KG1 (cell line): ENCODE results near the gene GPR179.

Experiments
- DNase-seq: peaks from one replicate; lab custom pipeline; 2025; lab: John Stamatoyannopoulos, UW

The GPR179 gene

GRCh38 chr17:38343608-38344419 is at the start of gene GPR179:
Gene GPR179 (minus strand): TSS chr17:38343956. CDS start chr17:38343789, 167 bp downstream.
- DNase-seq, result no peak

DNA sequence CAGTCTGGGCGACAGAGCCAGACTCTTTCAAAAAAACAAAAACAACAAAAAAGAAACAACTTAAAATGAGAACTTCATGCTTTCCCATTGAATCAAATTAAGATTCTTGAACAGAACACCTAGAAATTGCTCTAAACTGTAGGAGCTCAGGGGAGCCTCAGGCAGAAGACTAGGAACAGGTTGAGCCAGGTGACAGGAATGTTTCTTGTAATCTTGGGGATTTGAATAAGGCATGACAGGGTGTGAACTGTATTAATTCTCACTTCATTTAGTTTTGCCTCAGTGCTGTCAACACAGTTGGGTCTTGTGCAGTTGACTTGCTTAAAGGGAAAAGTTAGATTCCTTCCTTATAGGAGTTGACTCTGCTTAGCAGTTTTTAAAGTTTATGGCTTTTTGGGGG is 35.7 kb upstream of the GPR179 start:
- DNase-seq, result no peak

GRCh38 chr17:38369124-38369886 is 25.5 kb upstream of the GPR179 start:
- DNase-seq, result no peak

DNA sequence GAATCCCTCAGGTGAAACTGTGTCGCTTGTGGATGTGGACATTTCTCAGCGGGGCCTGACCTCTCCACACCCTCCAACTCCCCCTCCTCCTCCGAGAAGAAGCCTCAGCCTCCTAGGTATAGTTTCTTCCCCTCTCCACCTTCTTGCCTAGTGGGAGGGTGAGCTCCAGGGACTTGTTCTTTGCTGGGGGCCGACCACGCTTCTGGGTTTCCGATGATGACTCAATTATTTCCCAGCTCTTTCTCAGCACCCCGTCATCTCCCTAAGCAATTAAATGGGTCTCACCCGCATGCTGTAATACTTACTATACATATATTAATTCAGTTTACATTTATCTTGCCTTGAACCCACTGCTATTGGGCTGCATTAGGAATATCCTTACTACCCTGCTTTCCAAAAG is 21.0 kb upstream of the GPR179 start:
- no peak for DNase-seq

GRCh38 chr17:38363016-38363415 is 19.3 kb upstream of the GPR179 start:
- no peak for DNase-seq

GRCh38 chr17:38361694-38362465 is 18.1 kb upstream of the GPR179 start:
- no peak for DNase-seq

- no peak for DNase-seq
These were observed 15.1 kb upstream of the GPR179 start for GRCh38 chr17:38358586-38359513.

- DNase-seq, result no peak
These were observed 13.8 kb upstream of the GPR179 start for GRCh38 chr17:38357486-38358123.

DNA sequence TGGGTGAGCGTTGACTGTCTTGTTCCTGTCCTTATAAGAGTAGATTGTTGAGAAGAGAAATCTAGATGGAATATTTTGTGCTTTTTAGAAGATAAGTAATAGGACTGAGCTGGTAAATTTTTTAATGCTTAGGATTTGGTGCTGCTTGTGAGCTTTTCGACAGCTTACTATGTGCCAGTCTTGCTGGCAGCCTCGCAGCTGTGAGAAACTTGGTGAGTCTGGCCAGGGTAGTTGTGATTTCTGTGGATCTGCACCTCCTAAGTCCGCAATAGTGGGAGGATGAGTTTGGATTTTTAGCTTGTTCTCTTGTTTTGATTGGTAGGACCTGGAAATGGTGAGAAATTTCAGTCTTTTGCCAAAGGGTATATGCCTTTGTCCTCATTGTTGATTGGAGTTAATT is 11.5 kb upstream of the GPR179 start:
- DNase-seq, result no peak

- DNase-seq, result no peak
These were observed 10.7 kb upstream of the GPR179 start for GRCh38 chr17:38354466-38354865.

- no peak for DNase-seq
These were observed 9.9 kb upstream of the GPR179 start for GRCh38 chr17:38353668-38354067.

DNA sequence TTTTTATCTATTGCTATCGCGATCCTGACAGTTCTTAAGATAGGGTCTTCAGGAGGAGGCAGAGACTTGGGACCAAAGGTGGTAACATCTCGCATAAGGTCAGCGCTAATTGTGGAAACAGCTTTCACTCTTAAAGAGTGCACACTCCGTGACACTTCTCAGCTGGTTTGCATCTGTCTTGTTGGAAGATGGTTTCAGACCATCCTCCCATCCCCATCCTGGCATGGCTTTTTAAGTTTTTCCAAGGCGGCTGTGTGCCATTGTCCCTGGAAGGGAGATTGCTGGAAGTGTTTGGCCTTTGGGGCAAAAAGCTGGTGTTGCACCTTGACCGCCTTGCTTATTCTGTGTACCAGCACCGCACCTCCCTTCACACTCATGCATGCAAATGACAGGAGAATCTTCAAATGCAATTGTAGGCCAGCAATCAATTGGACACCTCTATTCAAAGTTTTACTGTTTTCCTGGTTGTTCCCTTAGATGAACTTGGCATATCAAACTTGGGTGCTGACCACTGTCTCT is 9.4 kb upstream of the GPR179 start:
- DNase-seq, result no peak

DNA sequence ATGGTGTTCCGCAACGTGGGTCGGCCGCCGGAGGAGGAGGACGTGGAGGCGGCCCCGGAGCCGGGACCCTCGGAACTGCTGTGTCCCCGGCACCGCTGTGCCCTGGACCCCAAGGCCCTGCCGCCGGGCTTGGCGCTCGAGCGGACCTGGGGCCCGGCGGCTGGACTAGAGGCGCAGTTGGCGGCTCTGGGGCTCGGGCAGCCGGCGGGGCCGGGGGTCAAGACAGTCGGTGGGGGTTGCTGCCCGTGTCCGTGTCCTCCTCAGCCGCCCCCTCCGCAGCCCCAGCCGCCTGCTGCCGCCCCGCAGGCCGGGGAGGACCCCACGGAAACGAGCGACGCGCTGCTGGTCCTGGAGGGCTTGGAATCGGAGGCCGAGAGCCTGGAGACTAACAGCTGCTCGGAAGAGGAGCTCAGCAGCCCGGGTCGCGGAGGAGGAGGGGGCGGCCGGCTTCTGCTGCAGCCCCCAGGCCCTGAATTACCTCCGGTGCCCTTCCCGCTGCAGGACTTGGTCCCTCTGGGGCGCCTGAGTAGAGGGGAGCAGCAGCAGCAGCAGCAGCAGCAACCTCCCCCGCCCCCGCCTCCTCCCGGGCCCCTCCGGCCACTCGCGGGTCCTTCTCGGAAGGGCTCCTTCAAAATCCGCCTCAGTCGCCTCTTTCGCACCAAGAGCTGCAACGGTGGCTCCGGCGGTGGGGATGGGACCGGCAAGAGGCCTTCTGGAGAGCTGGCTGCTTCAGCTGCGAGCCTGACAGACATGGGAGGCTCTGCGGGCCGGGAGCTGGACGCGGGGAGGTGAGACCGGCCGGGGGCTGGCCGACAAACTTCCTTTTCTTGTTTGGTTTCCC is 8.7 kb upstream of the GPR179 start:
- DNase-seq, result no peak

GRCh38 chr17:38351412-38352222 is 7.9 kb upstream of the GPR179 start, which contains the start of gene SOCS7:
Gene SOCS7 (plus strand): TSS chr17:38351844. CDS start chr17:38352053, 209 bp downstream.
- DNase-seq, result peak; percentile 51

GRCh38 chr17:38350035-38350434 is 6.3 kb upstream of the GPR179 start:
- no peak for DNase-seq

DNA sequence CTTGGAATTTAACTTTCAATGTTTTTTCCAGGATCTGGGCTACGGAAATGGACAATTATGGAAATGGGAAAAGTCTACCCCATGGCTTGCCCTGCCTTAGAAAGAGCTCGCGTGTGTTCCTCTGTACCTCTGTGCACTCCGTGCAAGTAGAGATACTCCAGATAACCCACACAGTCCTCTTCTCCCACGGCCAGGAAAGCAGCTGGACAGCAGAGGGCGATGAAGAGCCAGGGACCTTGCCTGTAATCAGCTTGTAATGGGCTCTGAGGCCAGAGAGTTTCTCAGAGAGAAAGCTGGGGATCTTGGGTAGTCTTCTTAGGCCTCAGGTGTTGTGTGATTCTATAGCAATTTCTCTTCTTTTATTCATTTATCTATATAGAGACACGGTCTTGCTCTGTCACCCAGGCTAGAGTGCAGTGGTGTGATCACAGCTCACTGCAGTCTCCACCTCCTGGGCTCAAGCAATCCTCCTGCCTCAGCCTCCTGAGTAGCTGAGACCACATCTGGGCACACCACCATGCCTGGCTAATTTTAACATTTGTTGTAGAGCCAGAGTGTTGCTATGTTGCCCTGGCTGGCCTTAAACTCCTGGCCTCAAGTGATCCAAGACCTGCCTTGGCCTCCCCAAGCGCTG is 5.5 kb upstream of the GPR179 start:
- peak; percentile 77 for DNase-seq

DNA sequence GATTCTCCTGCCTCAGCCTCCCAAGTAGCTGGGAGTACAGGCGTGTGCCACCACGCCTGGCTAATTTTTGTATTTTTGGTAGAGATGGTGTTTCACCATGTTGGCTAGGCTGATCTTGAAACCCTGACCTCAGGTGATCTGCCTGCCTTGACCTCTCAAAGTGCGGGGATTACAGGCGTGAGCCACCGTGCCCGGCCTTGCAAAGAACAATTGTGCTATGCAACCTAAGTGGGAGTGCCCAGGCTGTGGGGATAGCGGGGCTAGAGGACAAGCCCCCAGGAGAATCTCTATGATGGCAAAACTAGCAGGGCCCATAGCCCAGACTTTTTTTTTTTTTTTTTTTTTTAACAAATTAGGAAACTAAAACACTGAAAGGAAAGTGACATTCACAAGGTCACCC is 2.0 kb upstream of the GPR179 start:
- DNase-seq, result no peak

- DNase-seq, result no peak
These were observed 627 bp upstream of the GPR179 start for GRCh38 chr17:38344420-38344745.
